HL-60 (cell line): ENCODE data around the gene SFMBT2.

ENCODE experiments used
- DNase-seq, 2 experiments: peaks; one replicate each; pipeline ENCODE4 v3.0.0-alpha.2; 2010 to 2020; ENCODE audit warnings: low read depth in 1 of 2, low spot score in 1 of 2
- H3K27ac ChIP-seq: fragments of 250-450 bp; sonication (Bioruptor Pico); replicated peaks from 2 replicates; pipeline ENCODE4 v1.5.1; 2020; ENCODE audit warnings: mild to moderate bottlenecking, moderate library complexity
- H3K27me3 ChIP-seq: fragments of 250-450 bp; sonication (Bioruptor Pico); 2 replicates; pipeline ENCODE4 v1.5.1; 2021; ENCODE audit warnings: mild to moderate bottlenecking, moderate library complexity; ENCODE audit not compliant: insufficient read depth, poor library complexity, severe bottlenecking
- H3K4me3 ChIP-seq: replicated peaks from 2 replicates; pipeline ENCODE4 v1.5.1; 2011; ENCODE audit warnings: mild to moderate bottlenecking, control low read depth, low read length; ENCODE audit not compliant: insufficient read depth
- CTCF ChIP-seq: IDR thresholded peaks from one replicate; pipeline ENCODE4 v1.5.1; 2011; ENCODE audit warnings: low read length, control low read depth, inconsistent platforms; ENCODE audit not compliant: insufficient read depth
- GABPA ChIP-seq: IDR thresholded peaks from 2 replicates; pipeline ENCODE4 v1.6.1; 2012; ENCODE audit warnings: low read depth
- POLR2AphosphoS5 ChIP-seq: IDR thresholded peaks from 2 replicates; pipeline ENCODE4 v1.6.1; 2012; ENCODE audit warnings: low read depth
- REST ChIP-seq: IDR thresholded peaks from 2 replicates; pipeline ENCODE4 v1.6.1; 2012; ENCODE audit warnings: low read depth; ENCODE audit not compliant: insufficient replicate concordance
- SPI1 ChIP-seq: IDR thresholded peaks from 2 replicates; pipeline ENCODE4 v1.6.1; 2012; ENCODE audit warnings: low read depth, mild to moderate bottlenecking, borderline replicate concordance

The SFMBT2 gene

GRCh38 chr10:7297094-7297493 lies 113.7 kb downstream of the SFMBT2 start:
- Histone ChIP-seq H3K27me3 (no peaks in the 10 kb centered on the region), H3K4me3 (no peak overlapping the region), H3K27ac (no peak overlapping the region)
- TF ChIP-seq POLR2AphosphoS5 (no peak), SPI1 (no peak), CTCF (no peak), GABPA (no peak), REST (no peak)
- DNase-seq = no peak

- TF ChIP-seq GABPA = no peak
- no peak for TF ChIP-seq REST
- no peak for TF ChIP-seq POLR2AphosphoS5
- TF ChIP-seq SPI1 = no peak
- DNase-seq = no peak
These were observed 114.2 kb downstream of the SFMBT2 start for GRCh38 chr10:7296648-7297047.

GRCh38 chr10:7296076-7296475 lies 114.8 kb downstream of the SFMBT2 start:
- Histone ChIP-seq H3K27me3 (no peaks in the 10 kb centered on the region), H3K4me3 (no peak overlapping the region), H3K27ac (no peak overlapping the region)
- DNase-seq = no peak
- no peak for TF ChIP-seq CTCF
- TF ChIP-seq SPI1 = no peak
- no peak for TF ChIP-seq GABPA
- no peak for TF ChIP-seq REST
- TF ChIP-seq POLR2AphosphoS5 = no peak

More at GRCh38 chr10:7296648-7297047, 114.2 kb downstream of the SFMBT2 start:
- Histone ChIP-seq H3K27ac (no peak overlapping the region), H3K4me3 (no peak overlapping the region), H3K27me3 (no peaks in the 10 kb centered on the region)
